Measurements from ENCODE around the gene EDC4. TPM values are rescaled to one million over a fixed set of nuclear protein-coding genes. Genes with fewer than 3 reads are reported as not detected.

EDC4 gene
- total and polyA plus RNA-seq, 2 of the 13 experiments (the other 11 are each of a cell fraction or from before 2014, with no cell fraction given): 51.4 to 59.1 TPM

GRCh38 chr16:67883872-67884261, 11.0 kb downstream of the EDC4 start (continued):
- peak; percentile 27; the same call in 1 of the 2 replicates for TF ChIP-seq FOXK1 (CRISPR knock-in tag; IDR thresholded peaks at IDR 0.05; ENCODE audit: borderline replicate concordance, low read depth)
- TF ChIP-seq RELA (CRISPR knock-in tag; IDR thresholded peaks at IDR 0.05): 0 out of 2 replicates have a peak, but pooled peaks have one; percentile 77
- TF ChIP-seq TFDP1 (CRISPR knock-in tag; IDR thresholded peaks at IDR 0.05; ENCODE audit: borderline replicate concordance): no peak
- no peak for TF ChIP-seq ARID3A (IDR thresholded peaks at IDR 0.05; ENCODE audit: low read depth, low read length)
- TF ChIP-seq ZNF264 (CRISPR knock-in tag; IDR thresholded peaks at IDR 0.05): no peak
- TF ChIP-seq KDM3A (CRISPR knock-in tag; IDR thresholded peaks at IDR 0.05; ENCODE audit: low read depth): 0 out of 2 replicates have a peak, but pooled peaks have one; percentile 33
- TF ChIP-seq ZNF790 (CRISPR knock-in tag; IDR thresholded peaks at IDR 0.05; ENCODE audit: borderline replicate concordance): no peak
- TF ChIP-seq ZNF574 (CRISPR knock-in tag; IDR thresholded peaks at IDR 0.05): 0 out of 2 replicates have a peak, but pooled peaks have one; percentile 37
- TF ChIP-seq SRSF1 (optimal IDR thresholded peaks at IDR 0.05; ENCODE audit: low read depth, low read length): peak; percentile 17
- peak; percentile 2 for TF ChIP-seq JARID2 (CRISPR knock-in tag; IDR thresholded peaks at IDR 0.05; ENCODE audit: insufficient replicate concordance)
- TF ChIP-seq TOPORS (CRISPR knock-in tag; IDR thresholded peaks at IDR 0.05): peak; percentile 63; the same call in 1 of the 2 replicates
- no peak for TF ChIP-seq NR2F1 (CRISPR knock-in tag; IDR thresholded peaks at IDR 0.05)
- TF ChIP-seq PPARG (CRISPR knock-in tag; conservative IDR thresholded peaks at IDR 0.05): 0 out of 2 replicates have a peak, but pooled peaks have one; percentile 32
- TF ChIP-seq ZBTB1 (CRISPR knock-in tag; IDR thresholded peaks at IDR 0.05; ENCODE audit: borderline replicate concordance): no peak
- no peak for TF ChIP-seq MBD4 (IDR thresholded peaks at IDR 0.05; ENCODE audit: borderline replicate concordance, low read length)
